GM21576 (cell line): ENCODE data around the gene FNIP2.

Experiments used
- ATAC-seq: cut with Tn5 transposase; IDR thresholded peaks from one replicate; pipeline ENCODE4 v1.9.1; 2021; ENCODE audit warnings: mild to moderate bottlenecking, moderate library complexity; ENCODE audit not compliant: unreplicated experiment

The FNIP2 gene

DNA sequence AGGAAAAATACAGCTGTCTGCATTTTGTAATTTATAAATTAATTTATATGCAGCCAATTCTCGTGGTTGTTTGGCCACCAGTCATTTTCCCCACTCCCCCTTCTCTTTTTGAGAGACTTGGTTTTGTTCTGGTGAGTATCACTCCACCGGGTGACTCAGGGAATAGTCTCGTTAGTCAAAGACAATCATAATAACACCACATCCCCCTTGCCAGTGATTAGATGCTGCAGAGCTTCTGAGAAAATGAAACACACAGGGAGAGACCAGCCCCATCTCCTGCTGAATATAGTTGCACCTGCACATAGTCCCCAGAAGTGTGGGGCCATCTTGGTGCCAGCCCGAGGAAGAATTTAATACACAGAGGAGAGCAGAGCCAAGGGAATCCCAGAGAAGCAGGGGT is 8.0 kb upstream of the FNIP2 start:
- ATAC-seq = no peak

DNA sequence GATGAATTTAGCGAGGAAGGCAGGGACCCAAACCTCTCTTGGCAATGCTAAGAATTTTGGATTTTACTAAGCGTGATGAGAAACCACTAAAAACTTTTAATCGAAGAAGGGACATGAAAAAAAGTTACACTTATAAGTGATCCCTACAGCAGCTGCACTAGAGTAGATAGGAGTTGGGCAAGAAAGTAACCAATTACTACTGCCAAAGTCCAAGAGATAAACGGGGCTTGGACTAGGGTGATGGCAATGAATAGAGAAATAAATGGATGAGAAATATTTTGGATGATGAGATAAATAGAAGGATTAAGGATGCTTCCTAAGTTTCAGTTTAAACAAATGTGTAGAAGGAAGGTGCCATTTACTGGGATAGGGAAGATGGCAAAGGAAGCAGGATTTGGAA is 6.3 kb upstream of the FNIP2 start:
- no peak for ATAC-seq

DNA sequence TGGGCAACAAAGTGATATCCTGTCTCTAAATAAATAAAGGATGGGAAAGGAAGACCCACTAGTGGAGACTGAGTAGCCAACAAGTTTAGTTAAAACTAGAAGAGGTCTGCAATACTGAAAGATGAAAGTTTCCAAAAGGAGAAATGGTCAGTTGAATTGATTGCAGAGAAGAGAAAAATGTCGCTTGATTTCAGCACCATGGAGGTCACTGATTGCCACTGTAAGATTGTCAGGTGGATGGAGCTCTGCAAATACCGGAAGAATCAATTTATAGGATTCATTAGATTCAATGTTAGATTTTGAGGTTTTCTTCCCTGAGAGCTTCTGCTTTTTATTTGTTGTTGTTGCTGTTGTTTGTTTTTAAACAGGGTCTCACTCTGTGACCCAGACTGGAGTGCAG is 5.4 kb upstream of the FNIP2 start:
- ATAC-seq = no peak

DNA sequence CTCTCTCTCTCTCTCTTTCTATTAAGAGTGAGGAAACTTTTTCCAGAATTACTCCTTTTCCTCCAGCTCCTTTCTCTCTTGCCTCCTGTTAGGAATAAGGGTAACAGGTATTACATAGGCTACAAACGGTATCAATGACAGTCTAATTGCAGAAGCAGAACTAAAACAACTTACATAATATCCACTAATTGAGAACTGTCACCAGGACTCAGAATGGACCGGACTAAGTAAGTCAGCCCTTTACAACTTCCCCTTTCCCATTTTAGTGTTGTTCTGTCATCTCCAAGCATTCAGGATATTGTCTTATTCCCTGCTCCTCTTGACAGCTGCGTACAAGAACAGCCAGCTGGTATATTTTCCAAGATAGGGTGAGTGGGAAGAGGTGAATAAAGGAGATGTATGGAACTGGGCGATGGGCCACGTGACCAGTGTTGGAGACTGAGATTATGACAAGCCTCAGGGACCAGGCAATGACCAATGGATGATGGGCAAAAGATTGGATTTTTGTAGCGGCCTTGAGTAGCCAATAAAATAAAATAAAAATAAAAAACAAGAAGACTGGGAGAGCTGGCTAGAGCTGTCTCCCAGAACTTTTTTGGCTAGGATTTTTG is 2.3 kb upstream of the FNIP2 start:
- no peak for ATAC-seq

DNA sequence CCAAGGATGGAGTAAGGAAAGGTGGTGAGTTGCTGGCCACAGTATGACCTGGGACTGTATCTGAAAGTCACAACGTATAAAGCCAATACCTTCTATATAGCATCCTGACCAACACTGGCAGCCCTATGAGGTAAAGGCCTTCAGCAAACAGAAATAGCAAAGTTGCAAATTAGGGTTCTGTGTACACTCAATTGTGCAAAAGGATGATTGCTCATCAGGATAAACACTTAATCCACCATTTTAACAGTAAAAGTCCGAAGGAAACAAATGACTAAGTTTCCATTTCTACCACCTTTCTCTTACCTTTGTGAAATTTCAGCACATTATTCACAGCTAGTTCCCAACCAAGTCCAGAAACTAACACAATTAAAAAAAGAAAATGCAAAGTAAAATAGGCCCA is 1.4 kb upstream of the FNIP2 start:
- no peak for ATAC-seq

DNA sequence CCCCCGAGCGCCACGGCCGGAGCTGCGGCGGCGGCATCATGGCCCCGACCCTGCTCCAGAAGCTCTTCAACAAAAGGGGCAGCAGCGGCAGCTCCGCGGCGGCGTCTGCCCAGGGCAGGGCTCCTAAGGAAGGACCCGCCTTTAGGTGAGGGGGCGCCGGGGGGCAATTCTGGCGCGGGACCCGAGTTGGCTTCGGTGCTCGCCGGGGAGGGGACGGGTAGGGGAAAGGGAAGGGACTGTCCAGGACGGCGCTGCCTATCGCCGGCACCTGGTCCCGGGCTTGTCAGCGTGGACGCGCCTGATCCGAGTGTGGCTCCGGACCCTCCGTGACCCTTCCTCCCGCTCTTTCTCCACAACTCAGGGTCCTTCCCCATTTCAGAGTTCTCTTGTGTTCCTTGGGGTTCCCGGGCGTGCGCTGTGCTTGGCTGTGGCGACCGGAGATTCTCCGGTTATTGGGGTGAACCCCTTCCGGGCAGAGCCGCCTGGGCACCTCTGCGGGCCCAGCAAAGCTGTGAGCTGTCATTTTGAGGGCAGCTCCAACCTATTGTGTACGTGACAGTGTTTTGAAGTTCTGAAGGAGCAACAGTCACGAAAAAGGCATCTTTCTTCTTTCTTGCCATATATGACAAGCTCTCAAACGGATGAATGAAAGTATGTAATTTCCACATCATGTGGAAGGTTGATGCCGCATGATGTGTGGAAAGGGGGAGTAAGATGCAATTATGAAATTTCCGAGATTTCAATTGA is 522 bp downstream of the FNIP2 start:
- ATAC-seq = peak; percentile 37

DNA sequence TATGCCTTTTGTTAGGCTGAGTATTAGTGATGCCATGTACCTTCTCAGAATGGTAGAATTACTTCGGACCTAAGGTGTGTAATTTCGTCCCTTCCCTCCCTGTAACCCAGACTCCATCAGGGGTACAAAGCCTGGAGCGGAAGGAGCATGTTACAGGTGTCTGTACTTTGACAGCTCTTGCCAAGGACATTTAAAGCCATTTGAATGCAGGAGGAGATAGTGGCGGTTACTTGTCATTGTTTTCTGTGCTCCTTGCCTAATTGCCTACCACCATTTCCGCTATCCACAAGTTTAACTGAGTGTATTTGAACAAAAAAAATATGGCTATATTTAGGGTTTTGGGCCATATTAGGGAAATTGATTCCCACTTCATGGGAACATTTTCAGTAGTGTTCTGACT is 1.8 kb downstream of the FNIP2 start:
- ATAC-seq = no peak

DNA sequence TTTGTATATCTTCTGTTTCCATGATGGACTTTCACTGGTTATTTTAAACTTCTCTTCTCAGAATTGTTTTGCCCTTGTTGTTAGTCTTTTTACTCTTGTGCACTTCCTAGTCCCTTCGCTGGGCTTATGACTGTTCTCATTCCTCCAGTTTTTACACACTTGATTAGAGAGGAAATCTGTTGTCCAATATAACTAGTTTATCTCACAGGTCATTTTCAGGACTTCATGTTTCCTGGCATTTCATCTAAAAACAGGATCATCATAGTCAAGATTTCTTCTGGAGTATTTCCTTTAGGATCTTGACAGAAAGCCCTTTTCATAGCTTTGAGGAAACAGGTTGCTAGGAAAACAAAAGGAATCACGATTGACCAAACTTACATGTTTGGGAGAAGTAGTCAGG is 3.0 kb downstream of the FNIP2 start:
- ATAC-seq = no peak

DNA sequence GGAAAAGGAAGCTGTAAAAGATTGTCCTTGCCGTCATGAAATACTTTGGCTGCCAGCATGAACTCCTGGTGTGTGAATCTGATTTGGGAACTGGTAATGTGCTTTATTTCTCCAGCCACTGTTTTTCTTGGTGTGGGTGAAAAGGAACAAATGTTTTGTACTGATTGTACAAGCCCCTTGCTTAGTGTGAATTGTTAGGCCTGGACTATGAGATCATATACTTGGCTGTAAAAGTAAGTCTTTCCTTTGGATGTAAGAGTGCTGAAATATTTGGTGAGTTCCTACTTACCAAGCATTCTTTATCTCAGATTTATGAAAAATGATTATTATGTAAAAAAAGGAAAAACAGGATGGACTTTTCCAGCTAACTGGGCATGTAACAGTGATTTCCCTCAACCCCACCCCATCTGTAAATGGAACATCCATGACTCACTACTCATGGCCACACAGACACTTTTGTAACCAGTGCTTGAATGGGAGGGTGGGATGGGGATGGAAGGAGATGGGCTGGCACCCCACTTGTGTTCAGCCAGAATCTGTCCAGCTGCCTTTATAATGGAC is 6.3 kb downstream of the FNIP2 start:
- ATAC-seq = no peak

DNA sequence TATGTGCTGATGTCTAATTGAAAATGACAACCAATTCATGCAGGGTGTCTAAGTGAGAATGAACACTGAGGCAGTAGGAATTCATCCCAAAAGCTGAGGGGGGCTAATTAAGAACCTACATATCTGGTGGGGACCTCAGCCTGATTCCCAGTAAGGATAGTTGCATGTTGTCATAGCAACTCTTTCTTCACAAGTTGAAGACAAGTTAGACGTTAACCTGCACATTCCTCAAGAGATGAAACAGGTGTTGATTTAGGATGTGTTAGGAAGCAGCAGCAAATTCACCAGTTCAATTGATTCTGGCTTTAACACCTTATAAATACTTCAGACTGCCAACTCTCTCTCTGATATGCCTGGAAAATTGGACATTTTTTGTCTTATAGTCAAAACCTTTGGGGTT is 7.3 kb downstream of the FNIP2 start:
- no peak for ATAC-seq

DNA sequence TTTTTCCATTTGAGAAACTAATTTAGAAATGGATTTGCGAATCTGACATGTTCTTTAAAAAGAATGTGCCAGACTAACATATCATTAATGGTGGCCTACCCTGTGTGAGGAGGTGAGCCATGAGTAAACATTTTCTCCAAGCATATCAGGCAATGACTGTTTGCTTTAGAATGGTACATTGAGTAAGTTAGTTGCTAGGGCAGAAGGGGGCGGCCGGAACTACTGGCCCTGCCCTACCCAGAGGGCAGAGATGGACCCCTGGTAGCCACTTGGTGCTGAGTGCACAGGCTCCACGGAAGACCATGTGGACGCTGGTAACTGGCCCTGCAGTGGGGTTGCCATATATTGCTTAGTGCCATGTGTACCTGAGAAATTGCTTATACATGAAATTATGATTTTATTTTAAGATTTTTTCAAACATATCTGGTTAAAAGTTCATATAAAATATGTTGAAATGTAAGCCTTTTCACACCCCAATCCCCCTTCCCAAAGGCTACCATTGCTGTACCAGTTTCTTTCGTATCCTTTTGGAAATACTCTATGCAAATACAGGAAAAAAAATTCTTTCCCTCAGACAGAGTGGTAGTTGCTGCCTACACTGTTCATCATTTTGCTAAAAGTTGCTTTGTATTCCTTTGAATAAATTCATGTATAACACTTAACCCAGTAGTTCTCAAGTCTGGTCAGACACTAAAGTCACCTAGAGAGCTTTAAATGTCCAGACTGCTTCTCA is 8.8 kb downstream of the FNIP2 start:
- peak; percentile 20 for ATAC-seq

DNA sequence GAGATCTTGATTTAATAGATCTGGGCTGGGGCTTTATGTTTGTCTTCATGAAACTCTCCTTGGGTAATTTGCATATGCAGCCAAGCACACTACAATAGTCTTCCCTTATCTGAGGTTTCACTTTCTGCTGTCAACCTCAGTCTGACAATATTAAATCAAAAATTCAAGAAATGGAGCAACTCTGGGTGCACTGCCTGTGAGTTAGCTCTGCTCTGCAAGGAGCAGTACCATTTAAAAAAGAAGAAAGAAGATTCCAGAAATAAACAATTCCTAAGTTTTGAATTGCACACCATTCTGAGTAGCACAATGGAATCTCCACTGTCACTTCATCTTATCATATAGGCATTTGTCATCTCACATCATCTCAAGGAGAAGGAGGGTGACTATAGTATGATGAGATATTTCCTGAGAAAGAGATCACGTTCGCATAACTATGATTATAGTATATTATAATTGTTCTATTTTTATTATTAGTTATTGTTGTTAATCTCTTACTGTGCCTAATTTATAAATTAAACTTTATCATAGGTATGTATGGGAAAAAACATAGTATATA is 9.4 kb downstream of the FNIP2 start:
- ATAC-seq = peak; percentile 98

DNA sequence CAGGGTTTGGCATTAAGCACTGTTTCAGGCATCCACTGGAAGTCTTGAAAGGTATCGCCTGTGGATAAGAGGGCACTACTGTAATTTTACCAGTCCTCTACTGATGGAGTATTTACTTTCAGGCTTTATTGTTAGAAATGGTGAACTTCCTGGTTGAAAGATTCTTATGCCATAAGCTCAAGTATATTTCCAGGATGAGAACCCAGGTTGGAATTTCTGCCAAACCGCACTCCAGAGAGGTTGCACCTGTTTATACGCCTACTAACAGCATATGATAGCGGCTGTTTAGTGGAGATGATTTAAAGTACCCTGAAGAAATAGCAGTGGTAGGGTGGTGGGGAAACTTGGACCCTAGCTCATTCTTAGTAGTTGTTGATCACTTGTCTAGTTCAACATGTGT is 9.9 kb downstream of the FNIP2 start:
- no peak for ATAC-seq

DNA sequence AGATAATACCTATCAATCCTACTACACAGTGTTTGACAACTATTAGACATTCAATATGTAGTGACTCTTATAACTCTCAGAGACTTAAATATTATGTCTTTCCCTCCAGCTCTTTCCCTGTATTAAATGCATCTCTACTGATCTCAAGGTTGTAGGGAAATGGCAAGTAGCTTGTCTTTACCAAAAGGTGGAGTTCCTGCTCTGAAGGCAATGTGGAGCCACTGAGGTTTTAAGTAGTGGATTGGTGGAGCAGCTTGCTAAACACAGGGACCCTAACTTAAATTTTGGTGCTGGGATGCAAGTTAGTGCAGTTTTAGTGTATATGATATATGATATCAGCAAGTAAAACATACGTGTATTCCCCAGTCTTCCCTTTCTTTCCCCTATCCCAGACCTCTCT is 13.1 kb downstream of the FNIP2 start:
- no peak for ATAC-seq

DNA sequence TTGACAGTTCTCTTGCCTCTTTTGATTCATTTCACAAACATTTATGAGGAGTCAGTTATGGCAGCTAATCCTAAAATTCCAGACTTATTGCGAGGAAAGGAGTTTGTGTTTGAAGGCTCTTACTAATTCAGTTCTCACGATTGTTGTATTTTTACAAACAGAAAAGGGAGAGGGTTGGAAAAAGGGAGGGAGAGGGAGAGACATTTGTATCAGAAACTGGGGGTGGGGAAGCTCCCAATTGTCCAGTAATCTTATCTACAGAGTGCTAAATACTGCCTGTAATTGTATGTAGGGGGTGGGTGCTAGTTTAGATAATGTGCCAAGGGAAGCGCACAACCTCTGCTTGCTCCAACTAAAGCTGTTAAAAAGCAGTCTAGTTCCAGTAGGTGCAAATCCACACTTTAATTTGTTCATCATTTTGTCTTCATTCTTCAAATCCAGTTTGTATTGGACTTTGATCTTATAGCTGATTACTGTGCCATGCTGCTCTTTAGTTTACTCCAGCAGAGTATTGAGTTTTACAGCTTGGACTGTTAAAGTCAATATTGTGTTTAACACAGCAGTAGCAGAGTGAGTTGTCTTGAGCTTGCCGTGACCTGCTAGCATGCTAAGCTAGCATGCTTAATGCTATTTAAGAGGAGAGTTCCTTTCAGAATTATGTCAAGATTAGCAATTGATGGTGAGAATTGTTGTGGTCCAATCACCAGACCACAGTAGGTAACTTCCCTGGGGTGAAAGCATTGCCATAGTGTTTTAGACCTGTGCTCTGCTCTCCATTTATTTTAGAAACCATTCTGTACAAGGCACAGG is 13.9 kb downstream of the FNIP2 start:
- no peak for ATAC-seq

DNA sequence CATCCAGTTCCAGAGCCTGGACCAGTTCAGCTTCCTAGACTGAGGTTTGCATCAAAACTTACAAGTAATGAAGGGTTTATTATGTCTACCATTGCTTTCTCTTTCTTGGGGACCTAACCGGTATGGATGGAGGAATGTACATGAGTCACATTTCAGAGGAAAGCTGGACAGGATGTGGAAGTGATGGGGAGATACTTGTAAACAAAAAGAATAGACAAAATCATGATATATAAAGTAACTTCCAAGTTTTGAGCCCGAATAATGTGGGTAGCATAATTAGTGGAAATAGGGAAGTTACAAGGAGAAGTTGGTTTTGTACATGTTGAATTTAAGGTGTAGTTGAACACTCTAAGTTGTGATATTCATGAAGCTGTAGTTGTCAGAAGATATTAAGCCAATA is 15.0 kb downstream of the FNIP2 start:
- no peak for ATAC-seq

DNA sequence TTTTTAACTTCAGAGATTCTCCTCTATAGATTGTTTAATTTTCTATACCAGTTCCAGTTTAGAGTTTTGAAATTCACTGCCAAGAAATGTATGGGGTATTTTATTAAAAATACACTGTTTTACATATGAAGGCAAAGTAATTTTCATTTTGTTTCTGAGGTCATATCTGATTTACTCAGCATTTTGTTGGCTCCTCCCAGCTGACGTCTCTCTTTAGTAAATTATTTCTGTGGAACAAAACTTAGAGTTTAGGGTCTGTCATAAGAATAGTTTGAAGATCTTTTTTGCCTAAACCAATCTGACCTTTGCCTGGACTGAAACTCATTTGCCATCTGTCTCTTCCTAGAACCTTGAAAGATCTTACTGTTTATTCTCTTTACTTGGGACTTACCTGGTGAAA is 16.9 kb downstream of the FNIP2 start:
- no peak for ATAC-seq

DNA sequence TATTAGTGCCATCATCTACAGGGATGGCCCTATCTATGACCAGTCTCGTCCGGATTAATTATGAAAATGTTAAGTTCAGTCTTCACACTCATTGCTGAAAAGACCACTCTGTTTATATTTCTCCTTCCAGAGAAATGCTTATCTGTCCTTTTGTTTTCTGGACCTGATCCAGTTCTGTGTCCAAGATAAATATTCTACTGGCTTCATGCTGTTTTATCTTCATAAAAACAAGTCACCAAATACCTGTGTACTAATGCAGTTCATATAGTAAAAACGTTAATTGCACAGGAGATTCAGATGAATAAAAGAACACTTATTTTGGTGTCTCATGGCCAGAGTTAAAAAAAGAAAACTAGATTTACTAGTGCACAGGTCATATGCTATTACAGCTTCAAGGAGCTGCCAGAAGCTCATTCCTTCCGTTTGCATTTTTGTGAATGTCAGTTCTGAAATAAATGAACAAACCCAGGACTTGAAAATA is 17.3 kb downstream of the FNIP2 start:
- ATAC-seq = no peak

DNA sequence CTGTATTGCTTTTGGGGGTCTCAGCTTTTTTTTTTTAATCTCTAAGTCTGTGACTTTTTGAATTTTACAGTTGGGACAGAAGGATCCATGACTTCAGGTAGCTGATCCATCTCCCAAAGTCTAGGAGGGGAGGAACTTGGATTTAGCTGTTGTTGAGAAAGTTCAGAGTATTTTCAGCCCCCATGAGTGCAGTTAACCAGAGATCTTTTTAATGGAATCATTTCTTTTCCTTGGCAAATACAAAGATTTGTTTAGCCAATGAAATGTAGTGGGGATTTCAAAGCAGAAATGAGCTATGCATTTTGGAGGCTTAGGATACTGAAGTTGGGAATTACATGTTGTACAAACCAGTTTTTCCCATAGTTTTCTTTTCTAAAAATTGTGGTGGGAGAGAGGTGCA is 18.1 kb downstream of the FNIP2 start:
- ATAC-seq = no peak

DNA sequence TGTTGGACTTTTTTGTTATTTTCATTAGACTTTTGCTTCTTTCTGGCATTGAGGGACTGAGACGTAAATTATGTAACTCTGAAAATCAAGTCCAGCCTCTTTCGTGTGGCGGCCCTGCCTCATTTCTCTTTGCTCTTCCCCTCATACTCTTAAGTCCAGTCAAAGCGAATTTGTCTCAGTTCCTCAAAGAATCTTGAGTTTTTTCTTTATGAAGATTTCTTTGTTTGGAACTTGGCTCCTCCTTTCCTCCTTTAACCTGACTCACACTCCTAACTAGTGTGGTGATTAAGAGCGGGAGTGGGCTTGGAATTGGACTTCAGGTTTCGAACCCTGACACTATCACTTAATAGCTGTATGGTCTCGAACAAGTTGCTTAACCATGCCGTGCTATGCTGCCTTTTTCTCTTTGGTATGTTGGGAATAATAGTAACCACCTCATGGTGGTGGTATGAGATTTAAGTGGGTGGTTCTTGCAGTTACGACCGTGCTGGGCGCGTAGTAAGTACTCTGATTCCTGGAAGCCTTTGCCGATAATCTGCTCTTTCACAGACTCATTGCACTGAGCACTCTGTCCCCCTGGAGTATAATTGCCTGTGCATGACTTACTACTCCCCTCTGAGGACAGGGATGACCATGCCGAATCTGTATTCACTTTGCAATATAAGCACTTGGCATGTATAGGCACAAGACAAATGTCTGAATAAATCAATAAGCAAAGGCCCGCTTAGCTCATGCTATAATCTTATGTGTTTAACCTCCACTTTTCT is 19.1 kb downstream of the FNIP2 start:
- ATAC-seq = no peak
